HEK293 (cell line): ENCODE measurements around the gene NOL6.
A peak's percentile ranks its signal among the peaks of the same experiment; 100 is the strongest.

Experiments
- IKZF3 ChIP-seq: fragments of 450-650 bp; IDR thresholded peaks from 2 replicates; pipeline ENCODE4 v1.5.0; 2018; ENCODE audit warnings: missing biosample characterization, mild to moderate bottlenecking, missing genetic modification characterization, moderate library complexity
- MYNN ChIP-seq: fragments of 450-650 bp; formaldehyde crosslinking; IDR thresholded peaks from 2 replicates; pipeline ENCODE4 v1.5.1; 2016; ENCODE audit warnings: missing biosample characterization, missing genetic modification characterization, borderline replicate concordance
- MZF1 ChIP-seq: fragments of 450-650 bp; formaldehyde crosslinking; IDR thresholded peaks from 2 replicates; pipeline ENCODE4 v1.5.1; 2017; ENCODE audit warnings: missing biosample characterization, missing genetic modification characterization, borderline replicate concordance
- OVOL3 ChIP-seq: fragments of 450-650 bp; formaldehyde crosslinking; IDR thresholded peaks from 2 replicates; pipeline ENCODE4 v1.5.1; 2016; ENCODE audit warnings: missing biosample characterization, missing genetic modification characterization
- REPIN1 ChIP-seq: fragments of 450-650 bp; formaldehyde crosslinking; IDR thresholded peaks from 2 replicates; pipeline ENCODE4 v1.5.1; 2017; ENCODE audit warnings: missing biosample characterization, missing genetic modification characterization, low read depth
- ZEB2 ChIP-seq: fragments of 450-650 bp; formaldehyde crosslinking; IDR thresholded peaks from 2 replicates; pipeline ENCODE4 v1.5.1; 2016; ENCODE audit warnings: missing biosample characterization, missing genetic modification characterization
- ZFHX2 ChIP-seq: fragments of 450-650 bp; formaldehyde crosslinking; conservative IDR thresholded peaks from 2 replicates; pipeline ENCODE4 v1.5.1; 2016; ENCODE audit warnings: missing biosample characterization, missing genetic modification characterization
- ZIC2 ChIP-seq: fragments of 450-650 bp; formaldehyde crosslinking; IDR thresholded peaks from 2 replicates; pipeline ENCODE4 v1.5.1; 2016; ENCODE audit warnings: missing biosample characterization, missing genetic modification characterization
- ZNF112 ChIP-seq: fragments of 450-650 bp; formaldehyde crosslinking; IDR thresholded peaks from 2 replicates; pipeline ENCODE4 v1.5.0; 2017; ENCODE audit warnings: missing biosample characterization, missing genetic modification characterization
- ZNF146 ChIP-seq: fragments of 450-650 bp; formaldehyde crosslinking; IDR thresholded peaks from 2 replicates; pipeline ENCODE4 v1.5.1; 2016; ENCODE audit warnings: missing biosample characterization, missing genetic modification characterization
- ZNF157 ChIP-seq: fragments of 450-650 bp; formaldehyde crosslinking; IDR thresholded peaks from 2 replicates; pipeline ENCODE4 v1.5.1; 2016; ENCODE audit warnings: missing biosample characterization, missing genetic modification characterization
- ZNF335 ChIP-seq: fragments of 450-650 bp; formaldehyde crosslinking; conservative IDR thresholded peaks from 2 replicates; pipeline ENCODE4 v1.5.1; 2016; ENCODE audit warnings: missing biosample characterization, missing genetic modification characterization
- ZNF394 ChIP-seq: fragments of 450-650 bp; formaldehyde crosslinking; IDR thresholded peaks from 2 replicates; pipeline ENCODE4 v1.5.1; 2016; ENCODE audit warnings: missing biosample characterization, missing genetic modification characterization, mild to moderate bottlenecking, moderate library complexity, borderline replicate concordance
- ZNF423 ChIP-seq: fragments of 450-650 bp; formaldehyde crosslinking; IDR thresholded peaks from 2 replicates; pipeline ENCODE4 v1.5.1; 2016; ENCODE audit warnings: missing biosample characterization, missing genetic modification characterization
- ZNF521 ChIP-seq: fragments of 450-650 bp; formaldehyde crosslinking; IDR thresholded peaks from 2 replicates; pipeline ENCODE4 v1.5.1; 2017; ENCODE audit warnings: missing biosample characterization, mild to moderate bottlenecking, missing genetic modification characterization
- ZNF544 ChIP-seq: fragments of 450-650 bp; formaldehyde crosslinking; IDR thresholded peaks from 2 replicates; pipeline ENCODE4 v1.5.0; 2017; ENCODE audit warnings: missing biosample characterization, missing genetic modification characterization
- ZNF596 ChIP-seq: fragments of 450-650 bp; IDR thresholded peaks from 2 replicates; pipeline ENCODE4 v1.5.0; 2018; ENCODE audit warnings: missing biosample characterization, mild to moderate bottlenecking, missing genetic modification characterization, moderate library complexity
- ZNF600 ChIP-seq: fragments of 450-650 bp; formaldehyde crosslinking; IDR thresholded peaks from 2 replicates; pipeline ENCODE4 v1.5.1; 2016; ENCODE audit warnings: missing biosample characterization, missing genetic modification characterization
- ZNF623 ChIP-seq: fragments of 450-650 bp; formaldehyde crosslinking; IDR thresholded peaks from 2 replicates; pipeline ENCODE4 v1.5.1; 2016; ENCODE audit warnings: missing biosample characterization, missing genetic modification characterization
- ZNF670 ChIP-seq: fragments of 450-650 bp; formaldehyde crosslinking; IDR thresholded peaks from 2 replicates; pipeline ENCODE4 v1.5.1; 2016; ENCODE audit warnings: missing biosample characterization, missing genetic modification characterization, low read depth
- ZNF747 ChIP-seq: fragments of 450-650 bp; formaldehyde crosslinking; IDR thresholded peaks from 2 replicates; pipeline ENCODE4 v1.5.1; 2016; ENCODE audit warnings: missing biosample characterization, missing genetic modification characterization
- ZNF76 ChIP-seq: fragments of 450-650 bp; formaldehyde crosslinking; IDR thresholded peaks from 2 replicates; pipeline ENCODE4; 2016; ENCODE audit warnings: low read depth, missing biosample characterization, missing genetic modification characterization, borderline replicate concordance
- ZNF843 ChIP-seq: fragments of 450-650 bp; formaldehyde crosslinking; IDR thresholded peaks from 2 replicates; pipeline ENCODE4 v1.5.1; 2016; ENCODE audit warnings: missing biosample characterization, missing genetic modification characterization
- ZSCAN16 ChIP-seq: fragments of 450-650 bp; formaldehyde crosslinking; IDR thresholded peaks from 2 replicates; pipeline ENCODE4 v1.5.1; 2016; ENCODE audit warnings: missing biosample characterization, missing genetic modification characterization
- TF ChIP-seq, protein P1 (sequence below): fragments of 450-650 bp; formaldehyde crosslinking; optimal IDR thresholded peaks from 2 replicates; pipeline ENCODE3; 2016; ENCODE audit warnings: missing biosample characterization, mild to moderate bottlenecking, missing genetic modification characterization
- TF ChIP-seq, protein P2 (sequence below): fragments of 450-650 bp; formaldehyde crosslinking; IDR thresholded peaks from 2 replicates; pipeline ENCODE4 v1.5.1; 2016; ENCODE audit warnings: missing biosample characterization, missing genetic modification characterization
- TF ChIP-seq, protein P3 (sequence below): fragments of 450-650 bp; formaldehyde crosslinking; IDR thresholded peaks from 2 replicates; pipeline ENCODE4 v1.5.1; 2016; ENCODE audit warnings: missing biosample characterization, missing genetic modification characterization
- TF ChIP-seq, protein P4 (sequence below): fragments of 450-650 bp; formaldehyde crosslinking; IDR thresholded peaks from 2 replicates; pipeline ENCODE4 v1.5.1; 2016; ENCODE audit warnings: missing biosample characterization, missing genetic modification characterization
- TF ChIP-seq, protein P5 (sequence below): fragments of 450-650 bp; formaldehyde crosslinking; IDR thresholded peaks from 2 replicates; pipeline ENCODE4 v1.5.1; 2016; ENCODE audit warnings: missing biosample characterization, missing genetic modification characterization

NOL6 gene

DNA sequence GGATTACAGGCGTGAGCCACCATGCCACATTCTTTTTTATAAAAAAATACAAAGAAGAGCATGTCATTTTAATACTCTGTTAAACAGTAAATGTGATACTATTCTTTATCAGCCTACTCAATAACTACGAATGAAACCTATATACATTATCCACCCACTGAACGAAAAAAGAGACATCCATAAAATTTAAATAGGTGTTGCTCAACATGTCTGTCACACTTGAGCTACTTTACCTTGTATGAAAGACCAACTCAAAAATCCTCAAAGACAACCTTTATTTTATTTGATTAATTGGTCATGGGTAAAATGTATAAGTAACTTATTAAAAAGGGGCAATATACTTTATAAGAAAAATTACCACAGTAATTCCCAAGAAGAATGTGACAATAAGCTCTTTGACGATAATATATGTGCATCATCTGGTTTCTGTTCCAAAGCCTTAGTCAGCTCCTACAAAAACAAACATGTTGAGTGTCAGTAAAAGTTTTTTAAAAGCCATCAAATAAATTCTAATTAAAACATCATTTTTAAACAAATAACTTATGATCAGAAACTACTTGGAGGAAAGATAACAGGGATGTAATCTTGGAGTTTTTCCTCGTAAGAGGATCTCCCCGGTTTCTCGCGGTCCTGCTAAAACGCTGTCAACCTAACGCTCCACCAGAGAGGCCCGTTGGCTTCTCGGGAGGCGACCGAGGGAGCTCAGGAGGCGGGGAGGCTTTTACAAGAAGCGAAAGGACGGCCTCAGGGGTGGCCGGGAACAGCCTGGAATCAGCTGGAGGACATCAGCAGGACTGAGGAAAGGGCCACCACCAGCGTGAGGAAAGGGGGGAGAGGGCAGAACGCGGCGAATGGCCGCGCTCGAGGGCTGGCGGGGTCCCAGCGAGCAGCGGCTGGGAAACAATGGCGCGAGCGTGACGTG, 36.8 kb upstream of the NOL6 start (continued):
- TF ChIP-seq, protein P1, sequence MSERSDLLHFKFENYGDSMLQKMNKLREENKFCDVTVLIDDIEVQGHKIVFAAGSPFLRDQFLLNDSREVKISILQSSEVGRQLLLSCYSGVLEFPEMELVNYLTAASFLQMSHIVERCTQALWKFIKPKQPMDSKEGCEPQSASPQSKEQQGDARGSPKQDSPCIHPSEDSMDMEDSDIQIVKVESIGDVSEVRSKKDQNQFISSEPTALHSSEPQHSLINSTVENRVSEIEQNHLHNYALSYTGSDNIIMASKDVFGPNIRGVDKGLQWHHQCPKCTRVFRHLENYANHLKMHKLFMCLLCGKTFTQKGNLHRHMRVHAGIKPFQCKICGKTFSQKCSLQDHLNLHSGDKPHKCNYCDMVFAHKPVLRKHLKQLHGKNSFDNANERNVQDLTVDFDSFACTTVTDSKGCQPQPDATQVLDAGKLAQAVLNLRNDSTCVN (tag by site-specific recombination), result peak; percentile 67
- TF ChIP-seq ZNF423 (tag by site-specific recombination) (no peak), ZNF112 (tag by site-specific recombination) (no peak), ZNF623 (tag by site-specific recombination) (no peak), ZNF843 (tag by site-specific recombination) (no peak), ZNF596 (tag by site-specific recombination) (no peak), ZNF157 (tag by site-specific recombination) (no peak), MYNN (no peak), ZNF600 (tag by site-specific recombination) (0 out of 2 replicates have a peak, but pooled peaks have one; percentile 36), ZNF544 (tag by site-specific recombination) (no peak), ZNF394 (tag by site-specific recombination) (no peak), ZNF146 (tag by site-specific recombination) (no peak), ZNF335 (tag by site-specific recombination) (peak; percentile 76), REPIN1 (no peak), ZNF747 (tag by site-specific recombination) (no peak), MZF1 (tag by site-specific recombination) (no peak), IKZF3 (peak; percentile 37; the same call in 1 of the 2 replicates), ZNF670 (no peak), ZEB2 (tag by site-specific recombination) (peak; percentile 63; the same call in 1 of the 2 replicates), ZNF76 (tag by site-specific recombination) (peak; percentile 39; the same call in 1 of the 2 replicates), ZNF521 (tag by site-specific recombination) (no peak), OVOL3 (tag by site-specific recombination) (no peak), ZSCAN16 (tag by site-specific recombination) (no peak), ZIC2 (tag by site-specific recombination) (no peak), ZFHX2 (tag by site-specific recombination) (peak; percentile 28; the same call in 1 of the 2 replicates)
- TF ChIP-seq, protein P2, sequence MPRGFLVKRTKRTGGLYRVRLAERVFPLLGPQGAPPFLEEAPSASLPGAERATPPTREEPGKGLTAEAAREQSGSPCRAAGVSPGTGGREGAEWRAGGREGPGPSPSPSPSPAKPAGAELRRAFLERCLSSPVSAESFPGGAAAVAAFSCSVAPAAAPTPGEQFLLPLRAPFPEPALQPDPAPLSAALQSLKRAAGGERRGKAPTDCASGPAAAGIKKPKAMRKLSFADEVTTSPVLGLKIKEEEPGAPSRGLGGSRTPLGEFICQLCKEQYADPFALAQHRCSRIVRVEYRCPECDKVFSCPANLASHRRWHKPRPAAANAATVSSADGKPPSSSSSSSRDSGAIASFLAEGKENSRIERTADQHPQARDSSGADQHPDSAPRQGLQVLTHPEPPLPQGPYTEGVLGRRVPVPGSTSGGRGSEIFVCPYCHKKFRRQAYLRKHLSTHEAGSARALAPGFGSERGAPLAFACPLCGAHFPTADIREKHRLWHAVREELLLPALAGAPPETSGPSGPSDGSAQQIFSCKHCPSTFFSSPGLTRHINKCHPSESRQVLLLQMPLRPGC (tag by site-specific recombination), result no peak
- TF ChIP-seq, protein P3, sequence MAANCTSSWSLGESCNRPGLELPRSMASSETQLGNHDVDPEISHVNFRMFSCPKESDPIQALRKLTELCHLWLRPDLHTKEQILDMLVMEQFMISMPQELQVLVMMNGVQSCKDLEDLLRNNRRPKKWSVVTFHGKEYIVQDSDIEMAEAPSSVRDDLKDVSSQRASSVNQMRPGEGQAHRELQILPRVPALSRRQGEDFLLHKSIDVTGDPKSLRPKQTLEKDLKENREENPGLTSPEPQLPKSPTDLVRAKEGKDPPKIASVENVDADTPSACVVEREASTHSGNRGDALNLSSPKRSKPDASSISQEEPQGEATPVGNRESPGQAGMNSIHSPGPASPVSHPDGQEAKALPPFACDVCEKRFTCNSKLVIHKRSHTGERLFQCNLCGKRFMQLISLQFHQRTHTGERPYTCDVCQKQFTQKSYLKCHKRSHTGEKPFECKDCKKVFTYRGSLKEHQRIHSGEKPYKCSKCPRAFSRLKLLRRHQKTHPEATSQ (tag by site-specific recombination), result no peak
- TF ChIP-seq, protein P4, sequence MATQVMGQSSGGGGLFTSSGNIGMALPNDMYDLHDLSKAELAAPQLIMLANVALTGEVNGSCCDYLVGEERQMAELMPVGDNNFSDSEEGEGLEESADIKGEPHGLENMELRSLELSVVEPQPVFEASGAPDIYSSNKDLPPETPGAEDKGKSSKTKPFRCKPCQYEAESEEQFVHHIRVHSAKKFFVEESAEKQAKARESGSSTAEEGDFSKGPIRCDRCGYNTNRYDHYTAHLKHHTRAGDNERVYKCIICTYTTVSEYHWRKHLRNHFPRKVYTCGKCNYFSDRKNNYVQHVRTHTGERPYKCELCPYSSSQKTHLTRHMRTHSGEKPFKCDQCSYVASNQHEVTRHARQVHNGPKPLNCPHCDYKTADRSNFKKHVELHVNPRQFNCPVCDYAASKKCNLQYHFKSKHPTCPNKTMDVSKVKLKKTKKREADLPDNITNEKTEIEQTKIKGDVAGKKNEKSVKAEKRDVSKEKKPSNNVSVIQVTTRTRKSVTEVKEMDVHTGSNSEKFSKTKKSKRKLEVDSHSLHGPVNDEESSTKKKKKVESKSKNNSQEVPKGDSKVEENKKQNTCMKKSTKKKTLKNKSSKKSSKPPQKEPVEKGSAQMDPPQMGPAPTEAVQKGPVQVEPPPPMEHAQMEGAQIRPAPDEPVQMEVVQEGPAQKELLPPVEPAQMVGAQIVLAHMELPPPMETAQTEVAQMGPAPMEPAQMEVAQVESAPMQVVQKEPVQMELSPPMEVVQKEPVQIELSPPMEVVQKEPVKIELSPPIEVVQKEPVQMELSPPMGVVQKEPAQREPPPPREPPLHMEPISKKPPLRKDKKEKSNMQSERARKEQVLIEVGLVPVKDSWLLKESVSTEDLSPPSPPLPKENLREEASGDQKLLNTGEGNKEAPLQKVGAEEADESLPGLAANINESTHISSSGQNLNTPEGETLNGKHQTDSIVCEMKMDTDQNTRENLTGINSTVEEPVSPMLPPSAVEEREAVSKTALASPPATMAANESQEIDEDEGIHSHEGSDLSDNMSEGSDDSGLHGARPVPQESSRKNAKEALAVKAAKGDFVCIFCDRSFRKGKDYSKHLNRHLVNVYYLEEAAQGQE, result no peak; the same call in 1 of the 2 replicates
- TF ChIP-seq, protein P5, sequence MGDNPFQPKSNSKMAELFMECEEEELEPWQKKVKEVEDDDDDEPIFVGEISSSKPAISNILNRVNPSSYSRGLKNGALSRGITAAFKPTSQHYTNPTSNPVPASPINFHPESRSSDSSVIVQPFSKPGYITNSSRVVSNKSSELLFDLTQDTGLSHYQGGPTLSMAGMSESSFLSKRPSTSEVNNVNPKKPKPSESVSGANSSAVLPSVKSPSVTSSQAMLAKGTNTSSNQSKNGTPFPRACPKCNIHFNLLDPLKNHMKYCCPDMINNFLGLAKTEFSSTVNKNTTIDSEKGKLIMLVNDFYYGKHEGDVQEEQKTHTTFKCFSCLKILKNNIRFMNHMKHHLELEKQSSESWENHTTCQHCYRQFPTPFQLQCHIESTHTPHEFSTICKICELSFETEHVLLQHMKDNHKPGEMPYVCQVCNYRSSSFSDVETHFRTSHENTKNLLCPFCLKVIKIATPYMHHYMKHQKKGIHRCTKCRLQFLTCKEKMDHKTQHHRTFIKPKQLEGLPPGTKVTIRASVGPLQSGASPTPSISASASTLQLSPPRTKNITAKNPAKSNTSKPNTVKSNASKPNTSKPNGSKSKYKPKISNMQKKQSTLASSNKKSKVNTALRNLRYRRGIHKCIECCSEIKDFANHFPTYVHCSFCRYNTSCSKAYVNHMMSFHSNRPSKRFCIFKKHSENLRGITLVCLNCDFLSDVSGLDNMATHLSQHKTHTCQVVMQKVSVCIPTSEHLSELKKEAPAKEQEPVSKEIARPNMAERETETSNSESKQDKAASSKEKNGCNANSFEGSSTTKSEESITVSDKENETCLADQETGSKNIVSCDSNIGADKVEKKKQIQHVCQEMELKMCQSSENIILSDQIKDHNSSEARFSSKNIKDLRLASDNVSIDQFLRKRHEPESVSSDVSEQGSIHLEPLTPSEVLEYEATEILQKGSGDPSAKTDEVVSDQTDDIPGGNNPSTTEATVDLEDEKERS (tag by site-specific recombination), result no peak
